HepG2 (cell line): Measurements from ENCODE around the gene IL1B. TPM values are rescaled to one million over a fixed set of nuclear protein-coding genes. Genes with fewer than 3 reads are reported as not detected.

Experiments used
- HMGXB4 ChIP-seq, 2 experiments: sonication (generic) in 1 of 2; formaldehyde crosslinking in 1 of 2; IDR thresholded peaks; 2 replicates each; pipeline versions ENCODE4 v1.4.0 to v1.6.1; 2018 to 2020; ENCODE audit warnings: missing genetic modification reagents in 2 of 2, borderline replicate concordance in 1 of 2, low read depth in 1 of 2, mild to moderate bottlenecking in 1 of 2, missing biosample characterization in 1 of 2
- HOXD1 ChIP-seq: sonication (generic); formaldehyde crosslinking; IDR thresholded peaks from 2 replicates; pipeline ENCODE4 v1.5.0; 2020; ENCODE audit warnings: missing genetic modification reagents
- MLLT10 ChIP-seq: sonication (generic); formaldehyde crosslinking; IDR thresholded peaks from 2 replicates; pipeline ENCODE4 v1.4.0; 2020; ENCODE audit warnings: missing genetic modification reagents
- PHF20 ChIP-seq: sonication (generic); formaldehyde crosslinking; IDR thresholded peaks from 2 replicates; pipeline ENCODE4 v1.5.0; 2020; ENCODE audit warnings: mild to moderate bottlenecking, missing genetic modification reagents
- PHF8 ChIP-seq: sonication (generic); formaldehyde crosslinking; IDR thresholded peaks from 2 replicates; pipeline ENCODE4 v1.5.0; 2020; ENCODE audit warnings: missing genetic modification reagents
- PRDM10 ChIP-seq: sonication (generic); formaldehyde crosslinking; IDR thresholded peaks from 2 replicates; pipeline ENCODE4 v1.4.0; 2020; ENCODE audit warnings: low read depth, missing genetic modification reagents
- XRCC5 ChIP-seq: fragments of 200-400 bp; formaldehyde crosslinking; optimal IDR thresholded peaks from 2 replicates; pipeline ENCODE3; 2017; ENCODE audit warnings: mild to moderate bottlenecking, low read length
- ZKSCAN5 ChIP-seq: sonication (generic); formaldehyde crosslinking; IDR thresholded peaks from 2 replicates; pipeline ENCODE4 v1.5.1; 2020; ENCODE audit warnings: mild to moderate bottlenecking, missing genetic modification reagents
- ZNF205 ChIP-seq: IDR thresholded peaks from 2 replicates; pipeline ENCODE4 v1.6.1; 2018; ENCODE audit warnings: missing biosample characterization, missing genetic modification reagents
- ZNF224 ChIP-seq: sonication (generic); formaldehyde crosslinking; IDR thresholded peaks from 2 replicates; pipeline ENCODE4 v1.5.0; 2020; ENCODE audit warnings: mild to moderate bottlenecking, missing genetic modification reagents
- polyA plus RNA-seq, 8 experiments: library from polyadenylated mRNA; depleted of rRNA in 3 of 8; stranded (reverse) in 7 of 8; unstranded in 1 of 8; fragments of >200 nt; fragmentation: Illumina TruSeq in 4 of 8; extraction: Trizol in 4 of 8; gene quantifications; 2 replicates each; pipeline versions ENCODE4 v1.2.1 to v1.2.3, GENCODE V29; 2011 to 2016; ENCODE audit warnings: low read depth in 4 of 8, missing spikeins in 1 of 8, mixed read lengths in 1 of 8; ENCODE audit not compliant: insufficient read depth in 1 of 8
- total RNA-seq, 5 experiments: library from RNA; depleted of rRNA; stranded (reverse); fragments of >200 nt; fragmentation: Illumina TruSeq; extraction: Trizol; gene quantifications; 2 replicates each; pipeline ENCODE4 v1.2.3, GENCODE V29; 2016; ENCODE audit warnings: low read depth in 1 of 5
- TF ChIP-seq, protein P1 (sequence below): sonication (generic); formaldehyde crosslinking; IDR thresholded peaks from 2 replicates; pipeline ENCODE4 v1.5.0; 2020; ENCODE audit warnings: mild to moderate bottlenecking, missing genetic modification reagents, borderline replicate concordance
- TF ChIP-seq, protein P2 (sequence below): sonication (generic); formaldehyde crosslinking; IDR thresholded peaks from 2 replicates; pipeline ENCODE4 v1.4.0; 2020; ENCODE audit warnings: mild to moderate bottlenecking, missing genetic modification reagents

The IL1B gene
- total and polyA plus RNA-seq, 2 of the 13 experiments (the other 11 are each of a cell fraction or from before 2014, with no cell fraction given) = 0.18 TPM; not detected in 1

DNA sequence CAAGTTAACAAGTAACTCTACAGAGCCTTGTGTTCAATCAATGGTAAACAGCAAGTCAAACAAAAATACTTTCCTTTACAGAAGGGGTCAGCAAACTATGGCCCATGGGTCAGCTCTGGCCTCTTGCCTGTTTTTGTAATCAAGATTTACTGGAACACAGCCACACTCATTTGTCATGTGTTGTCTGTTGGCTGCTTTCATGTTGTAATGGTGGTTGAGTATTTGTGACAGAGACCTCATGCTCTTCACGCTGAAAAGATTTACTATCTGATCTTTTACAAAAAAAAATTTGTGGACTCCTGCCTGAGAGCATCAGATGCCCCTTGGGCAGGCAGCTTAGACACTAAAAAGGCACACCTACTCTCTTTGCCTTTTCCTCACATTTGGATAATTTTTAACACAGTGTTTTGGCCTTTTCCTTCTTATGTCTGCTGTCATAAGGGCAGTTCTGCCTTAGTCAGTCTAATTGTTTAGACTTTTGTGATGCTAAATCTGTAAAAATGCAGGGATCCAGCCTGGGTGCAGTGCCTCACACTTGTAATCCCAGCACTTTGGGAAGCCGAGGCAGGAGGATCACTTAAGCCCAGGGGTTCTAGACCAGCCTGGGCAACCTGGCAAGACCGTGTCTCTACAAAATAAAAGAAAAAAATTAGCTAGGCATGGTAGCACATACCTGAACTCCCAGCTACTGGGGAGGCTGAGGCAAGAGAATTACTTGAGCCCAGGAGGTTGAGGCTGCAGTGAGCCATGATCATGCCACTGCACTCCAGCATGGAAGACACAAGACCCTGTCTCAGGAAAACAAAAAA, 18.3 kb downstream of the IL1B start (continued):
- peak; percentile 84; the same call in 1 of the 2 replicates for TF ChIP-seq ZNF205 (CRISPR knock-in tag)
- TF ChIP-seq PHF20 = 0 out of 2 replicates have a peak, but pooled peaks have one; percentile 25
- peak; percentile 79; the same call in 1 of the 2 replicates for TF ChIP-seq PRDM10 (CRISPR knock-in tag)
- peak; percentile 100 for TF ChIP-seq HOXD1
- TF ChIP-seq ZKSCAN5 = no peak
- no peak for TF ChIP-seq XRCC5
- TF ChIP-seq, protein P1, sequence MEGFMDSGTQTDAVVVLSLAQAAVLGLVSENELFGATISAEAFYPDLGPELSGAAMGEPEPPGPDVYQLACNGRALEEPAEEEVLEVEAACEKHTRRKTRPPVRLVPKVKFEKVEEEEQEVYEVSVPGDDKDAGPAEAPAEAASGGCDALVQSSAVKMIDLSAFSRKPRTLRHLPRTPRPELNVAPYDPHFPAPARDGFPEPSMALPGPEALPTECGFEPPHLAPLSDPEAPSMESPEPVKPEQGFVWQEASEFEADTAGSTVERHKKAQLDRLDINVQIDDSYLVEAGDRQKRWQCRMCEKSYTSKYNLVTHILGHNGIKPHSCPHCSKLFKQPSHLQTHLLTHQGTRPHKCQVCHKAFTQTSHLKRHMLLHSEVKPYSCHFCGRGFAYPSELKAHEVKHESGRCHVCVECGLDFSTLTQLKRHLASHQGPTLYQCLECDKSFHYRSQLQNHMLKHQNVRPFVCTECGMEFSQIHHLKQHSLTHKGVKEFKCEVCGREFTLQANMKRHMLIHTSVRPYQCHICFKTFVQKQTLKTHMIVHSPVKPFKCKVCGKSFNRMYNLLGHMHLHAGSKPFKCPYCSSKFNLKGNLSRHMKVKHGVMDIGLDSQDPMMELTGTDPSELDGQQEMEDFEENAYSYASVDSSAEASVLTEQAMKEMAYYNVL = peak; percentile 84
- peak in 1 of 2 experiments; percentile 71; a peak in 2 of 4 replicates for TF ChIP-seq HMGXB4 (CRISPR knock-in tag; IDR thresholded peaks at IDR 0.05; ENCODE audit: borderline replicate concordance in 1 of 2, low read depth in 1 of 2)
- 0 out of 2 replicates have a peak, but pooled peaks have one; percentile 30 for TF ChIP-seq PHF8 (CRISPR knock-in tag)
- TF ChIP-seq, protein P2, sequence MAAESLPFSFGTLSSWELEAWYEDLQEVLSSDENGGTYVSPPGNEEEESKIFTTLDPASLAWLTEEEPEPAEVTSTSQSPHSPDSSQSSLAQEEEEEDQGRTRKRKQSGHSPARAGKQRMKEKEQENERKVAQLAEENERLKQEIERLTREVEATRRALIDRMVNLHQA = peak; percentile 67; the same call in 1 of the 2 replicates
- TF ChIP-seq MLLT10 (CRISPR knock-in tag) = no peak
- no peak for TF ChIP-seq ZNF224 (CRISPR knock-in tag)
